GM12872 (cell line): ENCODE data around the gene USP7.

ENCODE experiments used
- TF ChIP-seq, protein P1 (sequence below): IDR thresholded peaks from 3 replicates; pipeline ENCODE4 v1.5.1; 2011; ENCODE audit warnings: low read depth, mild to moderate bottlenecking, low read length, moderate library complexity; ENCODE audit not compliant: insufficient read depth

The USP7 gene

DNA sequence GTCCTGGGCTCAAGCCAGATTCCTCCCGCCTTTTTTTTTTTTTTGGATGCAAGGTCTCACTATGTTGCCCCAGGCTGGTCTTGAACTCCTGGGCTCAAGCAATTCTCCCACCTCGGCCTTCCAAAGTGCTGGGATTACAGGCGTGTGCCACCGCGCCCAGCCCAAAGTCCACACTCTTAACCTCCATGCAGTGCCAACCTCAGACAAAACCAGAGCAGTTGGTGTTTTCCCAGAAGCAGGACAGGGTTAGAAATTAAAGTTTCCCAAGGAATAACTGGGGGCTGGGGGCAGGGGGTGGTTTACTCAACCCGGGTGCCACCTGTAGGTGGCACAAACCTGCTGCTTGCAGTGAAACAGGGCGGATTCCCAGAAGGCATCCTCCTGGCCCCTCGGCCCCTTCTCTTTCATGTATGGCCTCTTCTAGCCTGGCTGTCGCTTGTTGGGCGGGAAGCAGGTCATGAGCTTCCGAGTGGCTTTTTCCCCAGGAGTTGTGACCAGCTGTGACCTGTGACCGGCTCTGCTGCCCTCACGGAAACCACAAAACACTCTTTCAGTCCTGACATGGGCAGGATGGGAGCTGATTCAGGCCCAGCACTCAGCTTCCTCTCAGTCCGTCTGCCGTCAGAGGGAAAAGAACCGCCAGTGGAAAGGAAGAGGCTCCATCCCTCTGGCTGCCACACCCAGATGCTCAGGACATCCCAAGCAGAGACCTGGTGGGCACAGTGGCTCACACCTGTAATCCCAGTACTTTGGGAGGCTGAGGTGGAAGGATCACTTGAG, 25.6 kb upstream of the USP7 start:
- TF ChIP-seq, protein P1, sequence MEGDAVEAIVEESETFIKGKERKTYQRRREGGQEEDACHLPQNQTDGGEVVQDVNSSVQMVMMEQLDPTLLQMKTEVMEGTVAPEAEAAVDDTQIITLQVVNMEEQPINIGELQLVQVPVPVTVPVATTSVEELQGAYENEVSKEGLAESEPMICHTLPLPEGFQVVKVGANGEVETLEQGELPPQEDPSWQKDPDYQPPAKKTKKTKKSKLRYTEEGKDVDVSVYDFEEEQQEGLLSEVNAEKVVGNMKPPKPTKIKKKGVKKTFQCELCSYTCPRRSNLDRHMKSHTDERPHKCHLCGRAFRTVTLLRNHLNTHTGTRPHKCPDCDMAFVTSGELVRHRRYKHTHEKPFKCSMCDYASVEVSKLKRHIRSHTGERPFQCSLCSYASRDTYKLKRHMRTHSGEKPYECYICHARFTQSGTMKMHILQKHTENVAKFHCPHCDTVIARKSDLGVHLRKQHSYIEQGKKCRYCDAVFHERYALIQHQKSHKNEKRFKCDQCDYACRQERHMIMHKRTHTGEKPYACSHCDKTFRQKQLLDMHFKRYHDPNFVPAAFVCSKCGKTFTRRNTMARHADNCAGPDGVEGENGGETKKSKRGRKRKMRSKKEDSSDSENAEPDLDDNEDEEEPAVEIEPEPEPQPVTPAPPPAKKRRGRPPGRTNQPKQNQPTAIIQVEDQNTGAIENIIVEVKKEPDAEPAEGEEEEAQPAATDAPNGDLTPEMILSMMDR, result no peak

DNA sequence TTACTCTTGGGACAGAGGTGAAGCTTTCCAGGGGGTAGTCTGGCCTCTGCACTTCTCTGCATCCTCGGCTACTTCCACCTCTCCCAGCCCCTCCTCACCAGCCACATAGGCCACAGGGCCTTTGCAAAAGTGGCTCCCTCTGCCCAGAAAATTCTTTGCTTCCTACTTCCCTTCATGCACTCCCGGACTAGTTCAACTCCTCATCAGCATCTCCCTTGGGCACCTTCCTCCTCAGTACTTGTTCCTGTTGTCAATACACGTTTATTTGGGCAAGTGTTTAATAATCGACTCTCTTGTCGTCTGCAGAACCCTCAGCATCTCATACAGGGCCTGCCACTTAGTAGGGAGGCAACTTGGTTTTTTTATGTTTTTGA, 23.1 kb upstream of the USP7 start:
- TF ChIP-seq, protein P1, result no peak

DNA sequence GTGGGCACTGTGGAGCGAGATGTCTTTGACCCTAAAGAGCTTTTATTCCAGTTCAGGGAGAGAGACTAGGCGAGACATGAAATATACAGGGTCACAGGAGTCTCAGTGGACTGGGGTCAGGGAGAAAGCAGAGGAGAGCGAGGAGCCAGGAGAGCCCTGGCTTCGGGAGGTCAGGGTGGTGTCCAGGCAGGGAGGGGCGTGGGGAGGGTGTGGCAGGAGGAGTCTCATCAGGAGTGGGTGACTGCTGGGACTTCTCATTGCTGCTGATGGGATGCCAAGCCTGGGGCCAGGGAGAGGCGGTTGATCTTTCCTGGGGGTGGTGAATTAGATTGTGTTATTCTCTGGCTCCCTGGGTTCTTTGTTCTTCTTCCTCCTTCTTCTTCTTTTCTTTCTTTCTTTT, 22.4 kb upstream of the USP7 start:
- TF ChIP-seq, protein P1, result no peak

DNA sequence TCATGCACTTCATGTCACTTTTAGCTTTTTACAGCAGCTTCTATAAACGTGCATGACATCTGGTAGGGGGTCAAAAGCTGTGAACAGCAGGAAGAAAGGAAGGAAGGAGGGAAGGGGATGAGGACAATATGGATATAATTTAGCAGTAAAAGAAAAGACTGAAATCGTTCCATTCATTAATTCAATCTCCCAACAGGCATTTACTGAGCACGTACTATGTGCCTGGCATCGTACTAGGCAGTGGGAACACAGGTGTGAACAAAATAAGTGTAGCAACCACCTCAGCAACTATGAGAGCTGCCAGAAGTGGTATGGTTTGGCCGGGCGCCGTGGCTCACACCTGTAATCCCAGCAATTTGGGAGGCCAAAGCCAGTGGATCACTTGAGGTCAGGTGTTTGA, 19.1 kb upstream of the USP7 start:
- TF ChIP-seq, protein P1, result no peak

DNA sequence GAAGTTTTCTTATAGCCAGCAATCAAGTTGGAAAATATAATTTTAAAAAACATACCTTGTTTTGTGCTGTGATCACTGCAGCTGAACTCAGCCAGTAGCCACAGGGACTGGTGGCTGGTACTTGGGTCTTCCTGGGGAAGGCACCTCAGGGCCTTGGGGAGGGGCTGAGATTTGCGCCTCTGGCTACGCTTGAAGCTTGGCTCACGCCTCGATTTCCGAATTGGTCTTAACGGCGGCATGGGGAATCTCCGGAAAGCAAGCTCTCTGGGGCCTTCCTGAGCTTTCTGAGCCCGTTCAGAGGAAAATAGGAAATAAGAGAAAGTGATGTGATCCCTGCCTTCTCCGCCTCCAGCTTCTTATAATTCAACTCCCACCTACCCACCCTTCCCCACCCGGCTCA, 11.3 kb upstream of the USP7 start:
- TF ChIP-seq, protein P1, result no peak

DNA sequence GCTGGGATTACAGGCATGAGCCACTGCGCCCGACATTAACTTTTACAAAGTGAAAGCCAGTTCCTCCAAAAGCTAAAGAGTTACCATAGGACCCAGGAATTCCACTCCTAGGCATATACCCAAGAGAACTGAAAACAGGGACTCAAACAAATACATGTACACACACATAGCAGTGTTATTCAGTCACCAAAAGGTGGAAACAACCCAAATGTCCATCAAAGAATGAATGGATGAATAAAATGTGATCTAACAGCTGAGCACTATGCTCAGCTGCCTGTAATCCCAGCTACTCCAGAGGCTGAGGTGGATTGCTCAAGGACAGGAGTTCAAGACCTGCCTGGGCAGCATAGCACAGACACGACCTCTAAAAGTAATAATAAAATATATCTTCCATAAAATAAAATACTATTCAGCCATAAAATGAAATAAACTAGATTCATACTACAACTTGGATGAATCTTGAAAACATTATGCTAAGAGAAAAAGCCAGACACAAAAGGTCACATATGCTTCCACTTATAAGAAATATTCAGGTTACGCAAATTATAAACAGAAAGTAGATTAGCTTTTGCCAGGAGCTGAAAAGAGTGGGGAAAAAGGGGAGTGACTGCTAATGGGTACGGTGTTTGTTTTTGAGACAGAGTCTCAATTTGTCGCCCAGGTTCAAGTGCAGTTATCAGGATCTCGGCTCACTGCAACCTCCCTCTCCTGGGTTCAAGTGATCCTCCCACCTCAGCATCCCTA, 9.3 kb upstream of the USP7 start:
- TF ChIP-seq, protein P1, result no peak

DNA sequence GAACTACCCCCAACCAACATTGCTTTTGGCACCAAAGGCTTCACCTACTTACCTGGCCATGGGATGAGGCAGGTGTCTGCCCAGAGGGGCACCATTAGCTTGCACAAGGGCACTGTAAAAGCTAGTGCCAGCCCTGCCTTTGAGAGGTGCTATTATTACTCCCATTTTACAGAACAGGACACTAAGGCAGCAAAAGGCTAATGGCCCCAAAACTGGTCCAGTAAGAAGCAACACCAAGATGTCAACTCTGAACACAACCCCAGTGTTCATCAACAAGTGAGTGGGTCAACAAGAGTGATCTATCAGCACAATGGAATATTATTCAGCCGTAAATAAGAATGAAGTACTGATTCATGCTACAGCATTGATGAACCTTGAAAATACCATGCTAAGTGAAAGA, 7.7 kb upstream of the USP7 start:
- TF ChIP-seq, protein P1, result no peak
